Activated naive CD8-positive, alpha-beta T cell treated with anti-CD3 and anti-CD28 coated beads for 36 hours (primary cell): ENCODE measurements around the gene MGA. TPM values are rescaled to one million over a fixed set of nuclear protein-coding genes. Genes with fewer than 3 reads are reported as not detected.

ENCODE experiments used
- DNase-seq: peaks from one replicate; pipeline ENCODE4 v3.0.0; 2021
- H3K27ac Mint-ChIP-seq: one replicate; pipeline ENCODE4 v1.8.0; 2022; ENCODE audit warnings: mild to moderate bottlenecking, moderate library complexity, mixed read lengths
- H3K27me3 Mint-ChIP-seq: one replicate; pipeline ENCODE4 v1.8.0; 2022; ENCODE audit warnings: mild to moderate bottlenecking, mixed read lengths
- H3K36me3 Mint-ChIP-seq: one replicate; pipeline ENCODE4 v1.8.0; 2021; ENCODE audit warnings: mild to moderate bottlenecking, mixed read lengths
- H3K4me1 Mint-ChIP-seq: one replicate; pipeline ENCODE4 v1.8.0; 2021; ENCODE audit warnings: mixed read lengths
- H3K4me3 Mint-ChIP-seq: one replicate; pipeline ENCODE4 v1.8.0; 2022; ENCODE audit warnings: mild to moderate bottlenecking, moderate library complexity, mixed read lengths
- H3K9me3 Mint-ChIP-seq: one replicate; pipeline ENCODE4 v1.8.0; 2022; ENCODE audit warnings: mixed read lengths
- total RNA-seq, 2 experiments: library from RNA; stranded (reverse); gene quantifications; one replicate each; pipeline ENCODE4 v1.2.3, GENCODE V29; 2021

MGA gene
- total RNA-seq, 2 experiments from 2014 or later: 30.5 to 32.0 TPM

- no peak for DNase-seq
- no peaks in the 10 kb centered on the region for H3K27me3 Mint-ChIP-seq
- H3K36me3 Mint-ChIP-seq: peaks cover 5% of the 10 kb centered on the region
- no peaks in the 10 kb centered on the region for H3K4me1 Mint-ChIP-seq
- H3K4me3 Mint-ChIP-seq: no peak overlapping the region
- H3K27ac Mint-ChIP-seq: no peak overlapping the region
- H3K9me3 Mint-ChIP-seq: peaks cover 12% of the 10 kb centered on the region
Observed at GRCh38 chr15:41648097-41648496, 12.1 kb upstream of the MGA start.

- Mint-ChIP-seq H3K4me3 (no peak overlapping the region), H3K4me1 (peaks cover 2% of the 10 kb centered on the region), H3K27ac (no peak overlapping the region), H3K27me3 (no peaks in the 10 kb centered on the region), H3K9me3 (peaks cover 12% of the 10 kb centered on the region), H3K36me3 (peaks cover 5% of the 10 kb centered on the region)
- no peak for DNase-seq
Observed at GRCh38 chr15:41648770-41649169, 11.4 kb upstream of the MGA start.

GRCh38 chr15:41650806-41651205 lies 9.4 kb upstream of the MGA start:
- no peak for DNase-seq
- Mint-ChIP-seq H3K4me3 (no peak overlapping the region), H3K27me3 (no peaks in the 10 kb centered on the region), H3K4me1 (peaks cover 4% of the 10 kb centered on the region), H3K27ac (no peak overlapping the region), H3K36me3 (peaks cover 5% of the 10 kb centered on the region), H3K9me3 (peaks cover 12% of the 10 kb centered on the region)

- Mint-ChIP-seq H3K4me1 (peaks cover 4% of the 10 kb centered on the region), H3K27me3 (no peaks in the 10 kb centered on the region), H3K4me3 (no peak overlapping the region), H3K36me3 (peaks cover 5% of the 10 kb centered on the region), H3K27ac (no peak overlapping the region), H3K9me3 (peaks cover 12% of the 10 kb centered on the region)
- DNase-seq: no peak
Observed at GRCh38 chr15:41651373-41651772, 8.8 kb upstream of the MGA start.

- DNase-seq: no peak
- H3K27ac Mint-ChIP-seq: no peak overlapping the region
- H3K4me3 Mint-ChIP-seq: no peak overlapping the region
- peaks cover 12% of the 10 kb centered on the region for H3K9me3 Mint-ChIP-seq
- H3K27me3 Mint-ChIP-seq: peaks cover 5% of the 10 kb centered on the region
- peaks cover 5% of the 10 kb centered on the region for H3K36me3 Mint-ChIP-seq
- peaks cover 4% of the 10 kb centered on the region for H3K4me1 Mint-ChIP-seq
Observed at GRCh38 chr15:41653760-41654159, 6.4 kb upstream of the MGA start.

- DNase-seq: no peak
- H3K36me3 Mint-ChIP-seq: peaks cover 5% of the 10 kb centered on the region
- peaks cover 9% of the 10 kb centered on the region for H3K9me3 Mint-ChIP-seq
- H3K4me3 Mint-ChIP-seq: no peak overlapping the region
- peaks cover 16% of the 10 kb centered on the region for H3K27me3 Mint-ChIP-seq
- peaks cover 10% of the 10 kb centered on the region for H3K4me1 Mint-ChIP-seq
- H3K27ac Mint-ChIP-seq: no peak overlapping the region
Observed at GRCh38 chr15:41655716-41656115, 4.5 kb upstream of the MGA start.

GRCh38 chr15:41656188-41656587 lies 4.0 kb upstream of the MGA start:
- peaks cover 14% of the 10 kb centered on the region for H3K4me1 Mint-ChIP-seq
- DNase-seq: no peak
- H3K27ac Mint-ChIP-seq: no peak overlapping the region
- H3K36me3 Mint-ChIP-seq: peaks cover 7% of the 10 kb centered on the region
- peaks cover 16% of the 10 kb centered on the region for H3K27me3 Mint-ChIP-seq
- peaks cover 5% of the 10 kb centered on the region for H3K9me3 Mint-ChIP-seq
- no peak overlapping the region for H3K4me3 Mint-ChIP-seq

GRCh38 chr15:41658689-41659088 lies 1.5 kb upstream of the MGA start:
- H3K27me3 Mint-ChIP-seq: peaks cover 16% of the 10 kb centered on the region
- peaks cover 29% of the 10 kb centered on the region for H3K4me1 Mint-ChIP-seq
- no peak overlapping the region for H3K4me3 Mint-ChIP-seq
- no peak overlapping the region for H3K27ac Mint-ChIP-seq
- peaks cover 13% of the 10 kb centered on the region for H3K36me3 Mint-ChIP-seq
- H3K9me3 Mint-ChIP-seq: peaks cover 3% of the 10 kb centered on the region
- no peak for DNase-seq

GRCh38 chr15:41659190-41659589 lies 1.0 kb upstream of the MGA start:
- Mint-ChIP-seq H3K27me3 (peaks cover 16% of the 10 kb centered on the region), H3K9me3 (peaks cover 3% of the 10 kb centered on the region), H3K4me1 (peaks cover 26% of the 10 kb centered on the region), H3K27ac (no peak overlapping the region), H3K36me3 (peaks cover 13% of the 10 kb centered on the region), H3K4me3 (no peak overlapping the region)
- DNase-seq: no peak

GRCh38 chr15:41659855-41660234 lies 360 bp upstream of the MGA start:
- H3K27me3 Mint-ChIP-seq: peaks cover 16% of the 10 kb centered on the region
- no peak for DNase-seq
- H3K4me1 Mint-ChIP-seq: peaks cover 29% of the 10 kb centered on the region
- H3K27ac Mint-ChIP-seq: peak overlapping the region; percentile 89
- peaks cover 13% of the 10 kb centered on the region for H3K36me3 Mint-ChIP-seq
- peak overlapping the region; percentile 85 for H3K4me3 Mint-ChIP-seq
- peaks cover 3% of the 10 kb centered on the region for H3K9me3 Mint-ChIP-seq

GRCh38 chr15:41661078-41661517 lies 893 bp downstream of the MGA start:
- H3K4me1 Mint-ChIP-seq: peaks cover 36% of the 10 kb centered on the region
- H3K27ac Mint-ChIP-seq: peak overlapping the region; percentile 89
- peaks cover 16% of the 10 kb centered on the region for H3K27me3 Mint-ChIP-seq
- H3K9me3 Mint-ChIP-seq: peaks cover 3% of the 10 kb centered on the region
- H3K36me3 Mint-ChIP-seq: peaks cover 13% of the 10 kb centered on the region
- no peak for DNase-seq
- H3K4me3 Mint-ChIP-seq: peak overlapping the region; percentile 85

GRCh38 chr15:41661518-41662225 lies 1.5 kb downstream of the MGA start:
- H3K36me3 Mint-ChIP-seq: peaks cover 13% of the 10 kb centered on the region
- peak; percentile 73 for DNase-seq
- peak overlapping the region; percentile 89 for H3K27ac Mint-ChIP-seq
- peaks cover 16% of the 10 kb centered on the region for H3K27me3 Mint-ChIP-seq
- peak overlapping the region; percentile 85 for H3K4me3 Mint-ChIP-seq
- H3K9me3 Mint-ChIP-seq: peaks cover 3% of the 10 kb centered on the region
- H3K4me1 Mint-ChIP-seq: peaks cover 39% of the 10 kb centered on the region

- DNase-seq: no peak
- Mint-ChIP-seq H3K4me3 (no peak overlapping the region), H3K36me3 (peaks cover 26% of the 10 kb centered on the region), H3K27me3 (no peaks in the 10 kb centered on the region), H3K9me3 (peaks cover 2% of the 10 kb centered on the region), H3K27ac (no peak overlapping the region), H3K4me1 (peaks cover 46% of the 10 kb centered on the region)
Observed at GRCh38 chr15:41666353-41666920, 6.2 kb downstream of the MGA start.

GRCh38 chr15:41669701-41670100 lies 9.5 kb downstream of the MGA start:
- Mint-ChIP-seq H3K4me3 (no peak overlapping the region), H3K9me3 (peaks cover 2% of the 10 kb centered on the region), H3K27ac (no peak overlapping the region), H3K4me1 (peaks cover 49% of the 10 kb centered on the region), H3K27me3 (no peaks in the 10 kb centered on the region), H3K36me3 (peaks cover 35% of the 10 kb centered on the region)
- DNase-seq: no peak

GRCh38 chr15:41671656-41672648 lies 11.7 kb downstream of the MGA start:
- H3K27me3 Mint-ChIP-seq: no peaks in the 10 kb centered on the region

More at GRCh38 chr15:41671656-41672648, 11.7 kb downstream of the MGA start:
- no peak for DNase-seq
- peaks cover 2% of the 10 kb centered on the region for H3K9me3 Mint-ChIP-seq
- peaks cover 45% of the 10 kb centered on the region for H3K4me1 Mint-ChIP-seq
- H3K27ac Mint-ChIP-seq: no peak overlapping the region
- no peak overlapping the region for H3K4me3 Mint-ChIP-seq
- H3K36me3 Mint-ChIP-seq: peaks cover 45% of the 10 kb centered on the region
